Prostate gland (tissue), 2 donors: ENCODE results near the gene SPRED3.

Experiments used
- POLR2A ChIP-seq: fragments of 450-650 bp; IDR thresholded peaks from one replicate; pipeline ENCODE4 v1.6.1; 2016; ENCODE audit warnings: antibody characterized with exemption, mild to moderate bottlenecking
- TF ChIP-seq, protein P1 (sequence below), 4 experiments: fragments of 200-600 bp in 2 of 4; fragments of 450-650 bp in 2 of 4; sonication (generic) in 2 of 4; IDR thresholded peaks; 1 replicate in 3 of 4; 2 replicates in 1 of 4; pipeline ENCODE4 v1.5.1; 2016 to 2019; ENCODE audit warnings: antibody characterized with exemption in 4 of 4, mild to moderate bottlenecking in 2 of 4, moderate library complexity in 2 of 4

DNA sequence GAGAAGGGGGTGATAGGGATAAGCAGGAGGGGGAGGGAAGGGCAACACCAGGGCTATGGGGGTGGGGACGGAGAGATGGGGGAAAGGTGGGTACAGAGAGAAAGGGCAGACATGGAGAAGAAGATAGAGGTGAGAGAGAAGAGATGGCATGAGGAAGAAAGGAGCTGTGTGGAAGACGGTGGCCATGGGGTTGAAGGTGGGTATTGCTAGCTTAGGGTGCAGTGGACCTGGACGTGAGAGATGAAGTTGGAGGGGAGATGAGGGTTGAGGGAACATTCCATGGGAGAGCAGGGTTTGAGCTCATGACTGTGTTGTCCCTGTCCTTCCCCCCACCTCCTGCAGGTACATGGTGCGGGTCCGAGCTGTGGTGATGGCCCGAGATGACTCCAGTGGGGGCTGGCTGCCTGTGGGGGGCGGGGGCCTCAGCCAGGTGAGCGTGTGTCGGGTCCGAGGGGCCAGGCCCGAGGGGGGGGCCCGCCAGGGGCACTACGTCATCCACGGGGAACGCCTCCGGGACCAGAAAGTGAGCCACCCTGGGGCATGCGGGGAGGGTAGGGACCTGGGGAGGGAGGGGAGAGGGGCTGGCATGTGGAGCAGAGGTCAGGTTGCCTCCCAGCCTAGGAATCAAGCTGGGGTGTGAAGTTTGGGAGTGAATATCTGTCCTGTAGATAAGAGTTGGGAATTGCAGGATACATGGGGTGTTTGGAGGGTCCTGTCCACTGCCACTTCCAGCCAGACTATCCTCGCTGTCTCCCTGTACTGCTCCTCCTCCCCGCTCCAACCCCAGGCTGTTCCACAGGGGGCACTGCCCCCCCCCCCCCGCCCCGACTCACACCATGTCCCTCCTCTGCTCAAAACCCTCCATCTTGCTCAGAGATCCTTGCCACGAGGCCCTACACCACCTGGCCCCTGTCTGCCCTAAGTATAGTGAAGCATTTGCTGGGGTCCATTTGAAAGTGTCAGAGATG, 1.7 kb downstream of the SPRED3 start:
- TF ChIP-seq, protein P1, sequence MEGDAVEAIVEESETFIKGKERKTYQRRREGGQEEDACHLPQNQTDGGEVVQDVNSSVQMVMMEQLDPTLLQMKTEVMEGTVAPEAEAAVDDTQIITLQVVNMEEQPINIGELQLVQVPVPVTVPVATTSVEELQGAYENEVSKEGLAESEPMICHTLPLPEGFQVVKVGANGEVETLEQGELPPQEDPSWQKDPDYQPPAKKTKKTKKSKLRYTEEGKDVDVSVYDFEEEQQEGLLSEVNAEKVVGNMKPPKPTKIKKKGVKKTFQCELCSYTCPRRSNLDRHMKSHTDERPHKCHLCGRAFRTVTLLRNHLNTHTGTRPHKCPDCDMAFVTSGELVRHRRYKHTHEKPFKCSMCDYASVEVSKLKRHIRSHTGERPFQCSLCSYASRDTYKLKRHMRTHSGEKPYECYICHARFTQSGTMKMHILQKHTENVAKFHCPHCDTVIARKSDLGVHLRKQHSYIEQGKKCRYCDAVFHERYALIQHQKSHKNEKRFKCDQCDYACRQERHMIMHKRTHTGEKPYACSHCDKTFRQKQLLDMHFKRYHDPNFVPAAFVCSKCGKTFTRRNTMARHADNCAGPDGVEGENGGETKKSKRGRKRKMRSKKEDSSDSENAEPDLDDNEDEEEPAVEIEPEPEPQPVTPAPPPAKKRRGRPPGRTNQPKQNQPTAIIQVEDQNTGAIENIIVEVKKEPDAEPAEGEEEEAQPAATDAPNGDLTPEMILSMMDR (IDR thresholded peaks at IDR 0.05), result no peak
- no peak for TF ChIP-seq POLR2A
